Fibroblast of lung (primary cell): ENCODE results near the gene SDE2.

ENCODE experiments used
- CTCF ChIP-seq, 2 donors: IDR thresholded peaks in 1 of 2; conservative IDR thresholded peaks in 1 of 2; 1 replicate in 1 of 2; 2 replicates in 1 of 2; pipeline ENCODE4 v1.5.1; 2011 to 2012; ENCODE audit warnings: low read length in 2 of 2, control low read depth in 1 of 2, inconsistent platforms in 1 of 2, low read depth in 1 of 2, mild to moderate bottlenecking in 1 of 2
- EZH2 ChIP-seq: IDR thresholded peaks from 2 replicates; pipeline ENCODE4 v1.5.1; 2012; ENCODE audit warnings: low read length, control low read depth, mild to moderate bottlenecking; ENCODE audit errors: missing control alignments

GRCh38 chr1:226046240-226046639 is 47.1 kb upstream of the SDE2 start:
- TF ChIP-seq CTCF (conservative IDR thresholded peaks at IDR 0.05 in 1 of 2, IDR thresholded peaks at IDR 0.05 in 1 of 2; ENCODE audit: low read depth in 1 of 2, low read length in 2 of 2) (no peak), EZH2 (no peak)
